H1 (cell line): ENCODE results near the gene RBM15.

Source experiments
- CHD2 ChIP-seq: IDR thresholded peaks from 2 replicates; pipeline ENCODE4 v1.6.1; 2012; ENCODE audit warnings: low read length, improper control_type of control experiment
- EZH2 ChIP-seq: fragments of 200-600 bp; sonication (generic); IDR thresholded peaks from 2 replicates; pipeline ENCODE4 v1.7.1; 2012; ENCODE audit warnings: low read depth, mild to moderate bottlenecking, moderate library complexity, low read length, inconsistent platforms; ENCODE audit not compliant: severe bottlenecking
- GABPA ChIP-seq: IDR thresholded peaks from 2 replicates; pipeline ENCODE4 v1.6.1; 2011; ENCODE audit warnings: mild to moderate bottlenecking, low read length, moderate library complexity, borderline replicate concordance; ENCODE audit not compliant: insufficient read depth
- KDM4A ChIP-seq: IDR thresholded peaks from one replicate; pipeline ENCODE4 v1.7.1; 2012; ENCODE audit warnings: low read depth, mild to moderate bottlenecking, moderate library complexity, low read length, inconsistent platforms; ENCODE audit not compliant: severe bottlenecking
- KDM5A ChIP-seq: fragments of 200-600 bp; IDR thresholded peaks from 2 replicates; pipeline ENCODE4 v1.7.1; 2012; ENCODE audit warnings: mild to moderate bottlenecking, low read length, inconsistent platforms, mixed read lengths
- POLR2A ChIP-seq, 2 experiments: IDR thresholded peaks; 1 replicate in 1 of 2; 2 replicates in 1 of 2; pipeline ENCODE4 v1.6.1; 2011; ENCODE audit warnings: low read depth in 2 of 2, low read length in 2 of 2, mild to moderate bottlenecking in 2 of 2; ENCODE audit errors: control extremely low read depth in 1 of 2
- POLR2AphosphoS5 ChIP-seq: IDR thresholded peaks from 2 replicates; pipeline ENCODE4 v1.6.1; 2011; ENCODE audit warnings: low read depth, low read length
- SIRT6 ChIP-seq: IDR thresholded peaks from one replicate; pipeline ENCODE4 v1.7.1; 2012; ENCODE audit warnings: low read length, inconsistent platforms
- TAF1 ChIP-seq: IDR thresholded peaks from 2 replicates; pipeline ENCODE4 v1.6.1; 2011; ENCODE audit warnings: mild to moderate bottlenecking, low read depth, low read length
- YY1 ChIP-seq: IDR thresholded peaks from 2 replicates; pipeline ENCODE4 v1.6.1; 2011; ENCODE audit warnings: low read depth, mild to moderate bottlenecking, low read length
- ZNF274 ChIP-seq: IDR thresholded peaks from 2 replicates; pipeline ENCODE4 v1.7.0; 2012; ENCODE audit warnings: low read length, borderline replicate concordance; ENCODE audit errors: extremely low read depth
- TF ChIP-seq, protein P1 (sequence below), 3 experiments: IDR thresholded peaks; 1 replicate in 2 of 3; 2 replicates in 1 of 3; pipeline versions ENCODE4 v1.5.1 to v1.6.1; 2011; ENCODE audit warnings: low read length in 3 of 3, mild to moderate bottlenecking in 3 of 3, inconsistent platforms in 2 of 3, low read depth in 1 of 3, moderate library complexity in 1 of 3; ENCODE audit not compliant: insufficient read depth in 1 of 3; ENCODE audit errors: control extremely low read depth in 1 of 3
- TF ChIP-seq, protein P2 (sequence below): IDR thresholded peaks from 2 replicates; pipeline ENCODE4 v1.6.1; 2012; ENCODE audit warnings: inconsistent platforms

DNA sequence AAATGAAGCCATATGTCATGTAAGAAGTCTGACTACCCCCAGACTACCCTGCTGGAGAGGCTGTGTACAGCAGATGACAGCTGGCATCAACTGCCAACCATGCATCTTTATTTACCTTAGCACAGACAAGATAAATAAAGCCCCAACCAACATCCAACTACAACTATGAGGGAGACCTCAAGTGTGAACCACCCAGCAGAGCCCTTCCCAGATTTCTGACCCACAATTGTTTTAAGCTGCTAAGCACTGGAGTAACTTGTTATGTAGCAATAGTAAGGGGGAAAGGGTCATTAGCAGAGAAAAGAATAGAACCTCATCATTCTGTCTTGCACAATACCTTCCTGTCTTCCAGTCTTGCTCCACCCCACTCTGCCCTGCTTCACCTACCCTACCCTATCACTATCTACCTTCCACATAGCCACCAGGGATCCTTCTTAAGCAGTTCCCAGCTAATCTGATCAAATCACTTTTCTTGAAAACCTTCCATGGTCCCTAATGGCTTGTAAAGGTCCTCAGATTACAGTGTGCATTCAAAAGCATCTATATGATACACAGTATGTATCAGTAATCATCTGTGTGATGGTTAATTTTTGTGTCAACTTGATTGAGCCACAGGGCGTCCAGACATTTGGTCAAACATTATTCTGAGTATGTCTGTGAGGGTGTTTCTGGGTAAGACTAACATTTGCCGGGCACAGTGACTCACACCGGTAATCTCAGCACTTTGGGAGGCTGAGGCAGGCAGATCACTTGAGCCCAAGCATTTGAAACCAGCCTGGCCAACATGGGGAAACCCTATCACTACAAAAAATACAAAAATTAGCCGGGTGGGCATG is 19.6 kb upstream of the RBM15 start:
- TF ChIP-seq, protein P1, sequence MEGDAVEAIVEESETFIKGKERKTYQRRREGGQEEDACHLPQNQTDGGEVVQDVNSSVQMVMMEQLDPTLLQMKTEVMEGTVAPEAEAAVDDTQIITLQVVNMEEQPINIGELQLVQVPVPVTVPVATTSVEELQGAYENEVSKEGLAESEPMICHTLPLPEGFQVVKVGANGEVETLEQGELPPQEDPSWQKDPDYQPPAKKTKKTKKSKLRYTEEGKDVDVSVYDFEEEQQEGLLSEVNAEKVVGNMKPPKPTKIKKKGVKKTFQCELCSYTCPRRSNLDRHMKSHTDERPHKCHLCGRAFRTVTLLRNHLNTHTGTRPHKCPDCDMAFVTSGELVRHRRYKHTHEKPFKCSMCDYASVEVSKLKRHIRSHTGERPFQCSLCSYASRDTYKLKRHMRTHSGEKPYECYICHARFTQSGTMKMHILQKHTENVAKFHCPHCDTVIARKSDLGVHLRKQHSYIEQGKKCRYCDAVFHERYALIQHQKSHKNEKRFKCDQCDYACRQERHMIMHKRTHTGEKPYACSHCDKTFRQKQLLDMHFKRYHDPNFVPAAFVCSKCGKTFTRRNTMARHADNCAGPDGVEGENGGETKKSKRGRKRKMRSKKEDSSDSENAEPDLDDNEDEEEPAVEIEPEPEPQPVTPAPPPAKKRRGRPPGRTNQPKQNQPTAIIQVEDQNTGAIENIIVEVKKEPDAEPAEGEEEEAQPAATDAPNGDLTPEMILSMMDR (IDR thresholded peaks at IDR 0.05; ENCODE audit: control extremely low read depth in 1 of 3, insufficient read depth in 1 of 3, low read depth in 1 of 3, low read length in 3 of 3): no peak
- TF ChIP-seq TAF1: no peak
- no peak for TF ChIP-seq POLR2A (IDR thresholded peaks at IDR 0.05; ENCODE audit: control extremely low read depth in 1 of 2, low read depth in 2 of 2, low read length in 2 of 2)
- no peak for TF ChIP-seq GABPA
- no peak for TF ChIP-seq KDM4A
- no peak for TF ChIP-seq YY1
- TF ChIP-seq KDM5A: no peak
- no peak for TF ChIP-seq SIRT6
- TF ChIP-seq CHD2: no peak
- no peak for TF ChIP-seq EZH2
- no peak for TF ChIP-seq ZNF274
- TF ChIP-seq POLR2AphosphoS5: no peak
- TF ChIP-seq, protein P2, sequence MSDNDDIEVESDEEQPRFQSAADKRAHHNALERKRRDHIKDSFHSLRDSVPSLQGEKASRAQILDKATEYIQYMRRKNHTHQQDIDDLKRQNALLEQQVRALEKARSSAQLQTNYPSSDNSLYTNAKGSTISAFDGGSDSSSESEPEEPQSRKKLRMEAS: no peak
